ENCODE results near the gene PPP4C. TPM values are rescaled to one million over a fixed set of nuclear protein-coding genes. Genes with fewer than 3 reads are reported as not detected.

The PPP4C gene
- total and polyA plus RNA-seq, 12 donors = 34.5 to 82.1 (median 42.4) TPM

DNA sequence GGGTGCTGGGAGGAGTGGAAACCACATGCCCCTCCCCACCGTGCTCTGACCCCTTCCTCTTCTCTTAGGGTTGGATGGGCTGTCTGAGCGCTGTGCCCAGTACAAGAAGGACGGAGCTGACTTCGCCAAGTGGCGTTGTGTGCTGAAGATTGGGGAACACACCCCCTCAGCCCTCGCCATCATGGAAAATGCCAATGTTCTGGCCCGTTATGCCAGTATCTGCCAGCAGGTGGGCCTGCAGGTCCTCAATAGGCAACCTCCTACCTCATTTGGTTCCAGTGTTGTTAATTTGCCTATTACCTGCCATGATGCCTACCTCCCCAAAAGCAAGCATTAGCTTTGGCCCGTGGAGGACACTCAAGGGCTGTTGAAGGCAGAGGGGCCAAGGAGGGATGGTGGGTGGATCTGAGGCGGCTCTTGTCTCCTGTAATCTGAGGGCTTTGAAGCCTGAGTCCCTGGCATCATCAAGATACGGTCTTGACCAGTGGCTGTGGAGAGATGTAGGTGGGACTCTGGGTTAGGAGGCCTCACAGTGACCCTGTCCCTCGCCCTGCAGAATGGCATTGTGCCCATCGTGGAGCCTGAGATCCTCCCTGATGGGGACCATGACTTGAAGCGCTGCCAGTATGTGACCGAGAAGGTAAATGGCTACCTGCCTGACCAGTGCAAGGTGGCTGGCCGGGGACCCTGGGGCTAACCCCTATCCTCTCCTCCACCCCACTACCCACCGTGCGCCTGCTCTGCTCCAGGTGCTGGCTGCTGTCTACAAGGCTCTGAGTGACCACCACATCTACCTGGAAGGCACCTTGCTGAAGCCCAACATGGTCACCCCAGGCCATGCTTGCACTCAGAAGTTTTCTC is 6.8 kb upstream of the PPP4C start:
- H3K27me3 ChIP-seq = no peaks in the 10 kb centered on the region
- TF ChIP-seq, protein P1, sequence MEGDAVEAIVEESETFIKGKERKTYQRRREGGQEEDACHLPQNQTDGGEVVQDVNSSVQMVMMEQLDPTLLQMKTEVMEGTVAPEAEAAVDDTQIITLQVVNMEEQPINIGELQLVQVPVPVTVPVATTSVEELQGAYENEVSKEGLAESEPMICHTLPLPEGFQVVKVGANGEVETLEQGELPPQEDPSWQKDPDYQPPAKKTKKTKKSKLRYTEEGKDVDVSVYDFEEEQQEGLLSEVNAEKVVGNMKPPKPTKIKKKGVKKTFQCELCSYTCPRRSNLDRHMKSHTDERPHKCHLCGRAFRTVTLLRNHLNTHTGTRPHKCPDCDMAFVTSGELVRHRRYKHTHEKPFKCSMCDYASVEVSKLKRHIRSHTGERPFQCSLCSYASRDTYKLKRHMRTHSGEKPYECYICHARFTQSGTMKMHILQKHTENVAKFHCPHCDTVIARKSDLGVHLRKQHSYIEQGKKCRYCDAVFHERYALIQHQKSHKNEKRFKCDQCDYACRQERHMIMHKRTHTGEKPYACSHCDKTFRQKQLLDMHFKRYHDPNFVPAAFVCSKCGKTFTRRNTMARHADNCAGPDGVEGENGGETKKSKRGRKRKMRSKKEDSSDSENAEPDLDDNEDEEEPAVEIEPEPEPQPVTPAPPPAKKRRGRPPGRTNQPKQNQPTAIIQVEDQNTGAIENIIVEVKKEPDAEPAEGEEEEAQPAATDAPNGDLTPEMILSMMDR (IDR thresholded peaks at IDR 0.05) = peak in 7 of 9 donors; percentile 24 to 45 (median 28)
- peaks cover 8 to 80% (median 57%) of the 10 kb centered on the region in 9 donors for H3K36me3 ChIP-seq
- no peak for ATAC-seq
- H3K9me3 ChIP-seq = no peaks in the 10 kb centered on the region
- peaks cover 11 to 57% (median 53%) of the 10 kb centered on the region in 9 donors for H3K4me1 ChIP-seq
- DNase-seq = no peak
- WGBS, 2 donors = 68% methylated on average over 17 of the region's 17 CpGs
- intact Hi-C loops (cut with DNase I) = loop anchor here in 2 of 10 donors (5.0 to 10.0 kb wide), 3 partner anchors 97 to 466 kb away; partner anchors contain the start of genes TAOK2 (in 1 of the 2) and ZNF747 (in 1 of the 2)
- peak overlapping the region in 7 of 10 donors; percentile 18 to 100 (median 79) for H3K4me3 ChIP-seq
- peak overlapping the region in 8 of 10 donors; percentile 20 to 100 (median 98) for H3K27ac ChIP-seq

DNA sequence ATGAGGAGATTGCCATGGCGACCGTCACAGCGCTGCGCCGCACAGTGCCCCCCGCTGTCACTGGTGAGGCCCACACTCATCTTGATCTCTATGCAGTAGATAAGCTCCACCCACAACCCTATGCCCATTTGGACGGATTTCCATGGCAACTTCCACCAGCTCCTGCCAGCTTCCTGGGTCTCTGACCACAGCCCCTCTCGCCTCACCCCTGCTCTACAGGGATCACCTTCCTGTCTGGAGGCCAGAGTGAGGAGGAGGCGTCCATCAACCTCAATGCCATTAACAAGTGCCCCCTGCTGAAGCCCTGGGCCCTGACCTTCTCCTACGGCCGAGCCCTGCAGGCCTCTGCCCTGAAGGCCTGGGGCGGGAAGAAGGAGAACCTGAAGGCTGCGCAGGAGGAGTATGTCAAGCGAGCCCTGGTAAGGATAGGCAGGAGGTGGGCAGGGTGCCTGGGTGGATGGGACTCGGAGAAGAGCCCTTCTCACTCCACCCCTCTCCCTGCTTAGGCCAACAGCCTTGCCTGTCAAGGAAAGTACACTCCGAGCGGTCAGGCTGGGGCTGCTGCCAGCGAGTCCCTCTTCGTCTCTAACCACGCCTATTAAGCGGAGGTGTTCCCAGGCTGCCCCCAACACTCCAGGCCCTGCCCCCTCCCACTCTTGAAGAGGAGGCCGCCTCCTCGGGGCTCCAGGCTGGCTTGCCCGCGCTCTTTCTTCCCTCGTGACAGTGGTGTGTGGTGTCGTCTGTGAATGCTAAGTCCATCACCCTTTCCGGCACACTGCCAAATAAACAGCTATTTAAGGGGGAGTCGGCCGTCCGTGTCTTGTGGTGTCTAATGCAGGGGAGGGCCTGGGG is 6.0 kb upstream of the PPP4C start:
- DNase-seq (peak in 1 of 2 donors; percentile 24), ATAC-seq (no peak)
- Histone ChIP-seq H3K4me1 (peaks cover 11 to 54% (median 51%) of the 10 kb centered on the region in 9 donors), H3K9me3 (no peaks in the 10 kb centered on the region), H3K27me3 (no peaks in the 10 kb centered on the region), H3K27ac (peak overlapping the region in 9 of 10 donors; percentile 3 to 100 (median 53)), H3K36me3 (peaks cover 8 to 80% (median 57%) of the 10 kb centered on the region in 9 donors), H3K4me3 (peak overlapping the region in 8 of 10 donors; percentile 10 to 100 (median 22))
- 46 to 58% methylated on average over 31 of the region's 31 CpGs for WGBS, 2 donors
- TF ChIP-seq, protein P1 (IDR thresholded peaks at IDR 0.05) = no peak
- intact Hi-C loops (cut with DNase I) = loop anchor here in 3 of 10 donors (5.0 to 10.0 kb wide), 5 partner anchors 98 to 585 kb away; partner anchors contain the start of genes FBRS (in 1 of the 3), PRR14 (in 1 of the 3), TAOK2 (in 1 of the 3) and ZNF747 (in 1 of the 3)

DNA sequence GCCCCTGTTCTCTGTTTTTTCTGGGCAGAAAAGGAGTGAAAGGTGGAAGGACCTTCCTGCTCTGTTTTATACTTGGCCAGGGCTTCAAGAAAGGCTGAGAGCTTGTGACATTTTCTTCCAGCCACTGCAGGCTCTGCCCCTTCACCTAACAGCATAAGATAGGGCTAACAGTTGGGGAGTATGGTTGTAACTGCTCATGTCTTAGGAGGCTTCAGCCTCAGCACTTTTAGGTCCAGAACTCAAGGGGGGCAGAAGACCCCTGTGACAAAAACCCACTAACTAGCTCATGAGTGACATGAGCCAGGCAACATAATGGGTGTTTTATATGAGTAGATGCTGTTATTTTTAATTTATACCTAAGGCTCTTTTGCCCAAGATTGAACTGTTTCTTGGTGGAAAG is 5.3 kb upstream of the PPP4C start:
- no peaks in the 10 kb centered on the region for H3K27me3 ChIP-seq
- peak overlapping the region in 4 of 10 donors; percentile 10 to 100 (median 50) for H3K4me3 ChIP-seq
- TF ChIP-seq, protein P1 (IDR thresholded peaks at IDR 0.05) = no peak
- DNase-seq (no peak), ATAC-seq (no peak)
- peaks cover 13 to 60% (median 57%) of the 10 kb centered on the region in 9 donors for H3K4me1 ChIP-seq
- peak overlapping the region in 6 of 10 donors; percentile 7 to 100 (median 54) for H3K27ac ChIP-seq
- no peaks in the 10 kb centered on the region for H3K9me3 ChIP-seq
- H3K36me3 ChIP-seq = peaks cover 8 to 80% (median 57%) of the 10 kb centered on the region in 9 donors
- intact Hi-C loops (cut with DNase I) = loop anchor here in 2 of 10 donors (10.0 kb wide), 2 partner anchors 334 to 584 kb away; partner anchors contain the start of genes FBRS (in 1 of the 2), PRR14 (in 1 of the 2) and ZNF771 (in 1 of the 2)
